GM12864 (cell line): Measurements from ENCODE around the gene SLC35E4.

Experiments
- DNase-seq: peaks from one replicate; pipeline ENCODE4 v3.0.0-alpha.2; 2011; ENCODE audit warnings: low read depth
- H3K4me3 ChIP-seq: 2 replicates; pipeline ENCODE4 v1.5.1; 2011; ENCODE audit warnings: mild to moderate bottlenecking, low read depth, low read length, control low read depth
- CTCF ChIP-seq: IDR thresholded peaks from 2 replicates; pipeline ENCODE4 v1.5.1; 2011; ENCODE audit warnings: low read depth, mild to moderate bottlenecking, moderate library complexity, low read length, control low read depth, inconsistent platforms; ENCODE audit errors: missing control alignments

The SLC35E4 gene

DNA sequence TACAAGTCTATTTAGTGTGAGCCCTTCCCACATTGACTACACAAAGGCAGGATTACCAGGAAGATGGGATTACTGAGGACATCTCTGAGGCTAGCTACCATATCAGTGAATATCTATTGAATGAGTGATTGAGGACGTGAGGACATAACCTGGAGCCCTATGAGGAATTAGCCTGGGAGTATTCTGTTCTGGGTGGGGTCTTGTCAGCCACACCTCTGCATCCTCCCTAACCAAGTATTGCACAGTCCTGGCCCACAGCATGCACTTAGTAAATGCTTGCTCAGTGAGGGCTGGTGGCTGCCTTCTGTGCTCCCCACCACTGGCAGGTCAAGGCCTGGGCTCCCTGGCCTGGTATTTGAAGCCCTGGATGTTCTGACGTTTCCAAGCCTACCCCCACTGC, 17.3 kb downstream of the SLC35E4 start:
- DNase-seq, result no peak
- no peak for TF ChIP-seq CTCF
- H3K4me3 ChIP-seq, result no peak overlapping the region

- H3K4me3 ChIP-seq, result no peak overlapping the region
- no peak for DNase-seq
- no peak for TF ChIP-seq CTCF
Observed at GRCh38 chr22:30654361-30654760, 18.8 kb downstream of the SLC35E4 start.

GRCh38 chr22:30655532-30655931, 20.0 kb downstream of the SLC35E4 start:
- no peak overlapping the region for H3K4me3 ChIP-seq
- no peak for TF ChIP-seq CTCF
- DNase-seq, result no peak

- no peak overlapping the region for H3K4me3 ChIP-seq
- no peak for TF ChIP-seq CTCF
- DNase-seq, result no peak
Observed at GRCh38 chr22:30662040-30662439, 26.5 kb downstream of the SLC35E4 start.

GRCh38 chr22:30664798-30665197, 29.2 kb downstream of the SLC35E4 start:
- H3K4me3 ChIP-seq, result no peak overlapping the region
- no peak for TF ChIP-seq CTCF
- no peak for DNase-seq

- no peak for TF ChIP-seq CTCF
- no peak for DNase-seq
- H3K4me3 ChIP-seq, result no peak overlapping the region
Observed at GRCh38 chr22:30665266-30665665, 29.7 kb downstream of the SLC35E4 start.

- no peak for DNase-seq
- H3K4me3 ChIP-seq, result no peak overlapping the region
- no peak for TF ChIP-seq CTCF
Observed at GRCh38 chr22:30665786-30666185, 30.2 kb downstream of the SLC35E4 start.
